HuH-7.5 (cell line): ENCODE data around the gene MET.
"Not testable (repeated sequence)": the region's sequence is repeated elsewhere in the genome, so short reads cannot be mapped to it uniquely, and the experiment has no call there.

Source experiments
- DNase-seq: peaks from one replicate; pipeline ENCODE4 v3.0.0; 2011; ENCODE audit warnings: low spot score

The MET gene

DNA sequence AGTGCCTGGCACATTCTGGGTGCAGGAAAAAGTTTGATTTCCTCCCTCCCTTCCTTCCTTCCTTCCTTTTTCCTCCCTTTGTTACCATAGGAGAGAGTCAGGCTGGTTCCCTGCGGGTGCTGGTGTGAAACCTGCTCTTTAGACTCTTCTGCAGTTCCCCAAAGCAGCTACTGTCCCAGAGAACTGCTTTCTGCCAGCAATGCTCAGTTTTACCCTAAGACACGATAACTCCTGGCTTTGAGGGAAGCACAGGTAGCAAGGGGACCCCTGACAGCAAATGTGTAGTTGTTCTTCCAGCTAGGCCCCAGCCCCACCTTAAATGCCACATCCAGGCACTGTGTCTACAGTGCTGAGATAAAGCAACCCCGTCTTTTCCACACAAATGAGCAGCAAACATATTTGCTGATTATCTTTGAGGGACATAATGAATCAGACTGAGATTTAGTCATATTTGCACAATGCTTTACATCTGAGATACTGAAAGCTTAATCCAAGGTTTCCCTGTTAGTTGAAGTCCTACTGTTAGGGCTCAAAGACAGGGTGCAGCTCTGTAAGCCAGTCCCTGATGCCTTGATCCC, 55.5 kb downstream of the MET start:
- no peak for DNase-seq

DNA sequence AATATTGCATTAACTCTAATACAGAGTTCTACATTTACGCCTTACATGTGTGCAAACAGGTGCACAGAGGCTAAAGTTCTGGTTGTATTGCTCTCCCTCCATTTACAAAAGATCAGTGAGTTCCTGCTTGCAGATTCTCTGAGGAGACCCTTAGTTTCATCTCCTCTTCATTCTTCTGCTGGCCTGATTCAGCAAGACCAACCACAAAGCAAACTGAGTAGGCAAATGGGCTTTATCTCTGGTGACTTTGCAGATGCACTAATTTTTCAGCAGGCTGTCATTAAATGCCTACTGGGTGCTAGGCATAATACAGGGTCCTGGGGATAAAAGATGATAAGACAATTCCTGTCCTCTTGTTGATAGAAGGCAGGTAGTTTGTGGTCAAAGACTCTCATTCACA, 56.4 kb downstream of the MET start:
- no peak for DNase-seq

DNA sequence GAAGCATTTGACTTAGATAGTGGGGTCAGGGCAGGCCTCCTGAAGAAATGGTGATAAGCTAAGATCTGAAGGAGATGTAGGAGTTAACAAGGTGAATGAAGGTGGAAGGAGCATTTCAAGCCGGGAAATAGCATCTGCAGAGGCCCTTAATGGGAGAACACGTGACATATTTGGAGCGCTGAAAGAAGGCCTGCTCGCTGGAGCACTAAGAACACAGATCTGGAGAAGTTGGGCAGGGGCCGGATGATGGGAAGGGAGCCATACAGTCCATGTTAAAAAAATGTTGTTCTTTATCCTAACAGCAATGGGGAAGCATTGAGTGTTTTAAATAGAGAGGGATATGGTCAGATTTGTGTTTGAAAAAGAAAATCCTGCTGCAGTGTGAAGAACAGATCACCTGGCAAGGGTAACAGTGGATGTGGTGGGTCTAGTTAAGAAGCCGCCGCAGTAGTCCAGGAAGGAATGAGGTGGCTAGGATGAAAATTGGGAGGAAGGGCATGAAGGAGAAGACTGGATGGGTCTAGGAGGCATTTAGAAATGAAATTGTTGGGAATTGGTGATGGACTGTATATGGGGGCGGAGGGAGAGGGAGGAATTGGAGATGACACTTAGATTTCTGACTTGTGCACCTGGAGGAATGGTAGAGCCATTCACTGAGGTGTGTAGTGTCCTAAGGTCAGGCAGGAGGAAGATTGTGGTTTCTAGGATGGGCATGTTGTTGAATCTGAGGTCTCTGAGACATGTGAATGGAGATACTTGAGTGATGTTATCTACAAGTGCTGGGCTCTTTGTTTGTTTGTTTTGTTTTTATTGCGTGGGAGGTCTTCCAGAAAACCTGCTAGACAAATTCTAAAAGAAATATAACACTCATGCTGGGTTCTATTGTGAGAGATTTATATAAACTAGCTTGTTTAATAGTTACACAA, 58.4 kb downstream of the MET start:
- DNase-seq = no peak

DNA sequence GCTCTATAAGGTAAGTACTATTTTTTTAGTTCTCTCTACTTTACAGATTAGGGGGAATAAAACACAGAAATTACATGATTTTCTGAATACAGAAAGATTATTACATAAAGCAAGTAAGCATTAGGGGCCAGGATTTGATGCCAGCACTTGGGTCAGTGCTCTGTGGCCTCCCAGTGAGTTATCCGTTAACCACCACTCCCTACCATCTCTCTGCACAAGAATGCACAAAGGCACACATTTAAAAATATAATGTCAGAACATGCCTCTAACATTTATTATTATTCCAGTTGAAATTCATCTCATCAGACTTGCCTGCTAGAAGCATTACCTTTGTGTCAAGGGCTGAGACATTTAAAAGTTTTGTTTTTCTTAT, 59.0 kb downstream of the MET start:
- DNase-seq = no peak

DNA sequence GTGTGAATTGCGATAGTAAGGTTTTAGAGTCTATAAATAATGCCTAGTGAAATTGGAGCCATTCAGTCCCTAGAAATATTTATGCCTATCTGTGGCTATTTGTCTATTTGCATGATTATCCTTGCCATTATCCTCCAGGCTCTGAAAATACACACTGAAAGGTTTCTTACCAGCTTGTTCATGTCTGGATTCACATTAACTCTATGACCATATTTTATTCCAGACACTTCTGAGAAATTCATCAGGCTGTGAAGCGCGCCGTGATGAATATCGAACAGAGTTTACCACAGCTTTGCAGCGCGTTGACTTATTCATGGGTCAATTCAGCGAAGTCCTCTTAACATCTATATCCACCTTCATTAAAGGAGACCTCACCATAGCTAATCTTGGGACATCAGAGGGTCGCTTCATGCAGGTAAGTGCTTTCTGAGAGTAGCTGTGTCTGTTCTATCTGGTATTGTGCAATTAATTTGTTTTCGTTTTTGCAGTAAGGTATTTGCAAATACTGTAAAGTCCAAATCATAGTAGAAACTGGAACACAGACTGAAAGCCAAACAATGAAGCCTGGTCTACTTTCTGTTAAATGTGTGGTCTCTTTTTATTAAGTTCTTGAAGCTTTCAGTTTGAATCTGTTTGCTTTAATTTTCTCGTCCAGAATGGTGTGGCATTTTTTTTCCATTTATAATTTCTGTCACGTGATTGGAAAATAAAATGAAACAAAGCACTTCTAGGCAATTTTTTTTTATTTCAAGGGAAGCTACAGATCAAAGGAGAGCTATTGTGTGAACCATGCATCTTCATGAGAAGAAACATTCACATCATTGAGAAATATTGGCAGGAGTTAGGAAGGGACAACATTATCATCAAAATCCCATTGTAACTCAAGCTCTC, 59.7 kb downstream of the MET start:
- DNase-seq = no peak

DNA sequence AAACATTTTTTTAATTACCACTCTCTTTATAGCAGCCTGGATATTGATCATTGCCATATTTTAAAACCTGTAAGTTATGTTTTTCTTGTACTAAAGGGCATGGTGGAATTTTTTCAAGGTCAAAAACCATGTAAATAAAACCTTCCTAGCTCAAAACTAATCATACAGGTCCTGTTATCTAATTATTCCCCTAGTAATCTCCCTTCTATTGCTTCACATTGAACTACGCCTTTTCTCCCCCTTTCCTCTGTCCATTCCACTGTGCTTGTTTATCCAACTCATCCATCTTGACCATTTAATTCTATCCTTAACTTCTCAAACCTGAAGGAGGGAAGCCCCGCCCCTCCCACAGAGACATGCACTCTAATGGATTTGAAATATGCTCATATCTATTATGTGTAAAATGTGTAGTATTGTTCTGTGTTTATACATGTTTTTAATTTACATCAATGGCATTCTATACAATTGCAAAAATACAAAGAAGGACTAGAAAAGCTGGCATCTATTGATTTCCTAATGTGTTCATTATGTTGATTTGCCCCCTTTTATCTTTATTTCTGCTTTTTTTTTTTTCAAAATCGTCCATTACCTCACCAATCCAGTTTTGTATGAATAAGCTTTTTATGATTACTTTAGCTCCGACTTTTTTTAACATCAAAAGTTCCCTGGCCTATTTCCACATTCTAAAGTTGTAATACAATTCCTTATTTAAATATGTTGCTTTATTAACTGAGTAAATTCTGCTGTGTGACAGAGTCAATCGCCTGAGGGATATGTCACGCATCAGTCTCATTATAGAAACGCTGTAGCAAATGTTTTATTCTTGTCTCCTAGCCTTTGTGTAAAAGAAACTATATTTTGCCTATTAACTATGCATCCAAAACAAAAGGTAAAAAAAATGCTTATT, 61.0 kb downstream of the MET start:
- DNase-seq = no peak

DNA sequence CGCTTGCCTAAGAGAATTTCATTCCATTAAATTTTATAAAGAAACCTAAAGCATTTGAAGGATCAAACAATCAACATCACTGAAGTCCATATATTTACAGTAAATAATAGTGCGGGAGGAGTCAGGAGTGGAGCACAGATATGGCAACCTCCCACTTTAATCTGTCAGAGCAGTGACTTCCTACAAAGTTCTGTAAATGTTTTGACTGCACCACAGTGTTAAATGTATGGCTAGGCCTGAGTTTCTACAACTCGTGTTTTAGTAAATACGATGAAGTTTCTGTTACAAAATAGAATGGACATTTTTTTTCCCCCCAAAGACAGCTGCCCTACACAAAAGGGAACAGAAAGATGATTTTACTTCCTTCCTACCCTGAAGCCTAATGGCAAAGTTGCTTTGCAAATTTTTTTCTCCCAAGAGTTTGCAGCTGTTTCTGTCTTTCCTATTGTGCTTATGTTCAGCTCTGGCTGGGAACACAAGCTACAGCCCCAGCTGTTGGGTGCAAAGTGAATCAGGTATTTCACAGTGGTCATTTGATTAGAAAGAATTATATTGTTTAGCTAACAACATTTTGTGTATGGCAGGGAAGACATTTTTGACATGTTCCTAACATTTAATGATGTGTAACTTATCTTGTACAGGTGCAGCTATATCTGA, 62.1 kb downstream of the MET start:
- DNase-seq = no peak

DNA sequence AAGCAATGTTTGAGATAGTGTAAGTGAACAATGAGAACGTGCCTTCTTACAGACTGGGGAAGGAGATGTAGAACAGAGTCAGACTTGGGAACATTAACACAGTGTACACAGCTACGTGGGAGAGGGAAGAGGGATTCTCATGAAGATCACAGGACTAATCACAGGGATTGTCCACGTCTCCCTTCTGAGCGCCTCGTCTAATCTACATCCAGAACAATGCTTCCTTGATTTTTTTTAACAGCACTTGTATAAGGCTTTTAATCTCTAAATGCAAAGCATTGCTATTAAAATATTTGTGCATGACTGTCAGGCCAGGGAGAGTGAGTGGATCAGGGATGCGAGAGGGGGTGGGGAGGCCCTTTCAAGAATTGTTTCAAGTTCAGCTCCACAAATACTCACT, 62.7 kb downstream of the MET start:
- no peak for DNase-seq

DNA sequence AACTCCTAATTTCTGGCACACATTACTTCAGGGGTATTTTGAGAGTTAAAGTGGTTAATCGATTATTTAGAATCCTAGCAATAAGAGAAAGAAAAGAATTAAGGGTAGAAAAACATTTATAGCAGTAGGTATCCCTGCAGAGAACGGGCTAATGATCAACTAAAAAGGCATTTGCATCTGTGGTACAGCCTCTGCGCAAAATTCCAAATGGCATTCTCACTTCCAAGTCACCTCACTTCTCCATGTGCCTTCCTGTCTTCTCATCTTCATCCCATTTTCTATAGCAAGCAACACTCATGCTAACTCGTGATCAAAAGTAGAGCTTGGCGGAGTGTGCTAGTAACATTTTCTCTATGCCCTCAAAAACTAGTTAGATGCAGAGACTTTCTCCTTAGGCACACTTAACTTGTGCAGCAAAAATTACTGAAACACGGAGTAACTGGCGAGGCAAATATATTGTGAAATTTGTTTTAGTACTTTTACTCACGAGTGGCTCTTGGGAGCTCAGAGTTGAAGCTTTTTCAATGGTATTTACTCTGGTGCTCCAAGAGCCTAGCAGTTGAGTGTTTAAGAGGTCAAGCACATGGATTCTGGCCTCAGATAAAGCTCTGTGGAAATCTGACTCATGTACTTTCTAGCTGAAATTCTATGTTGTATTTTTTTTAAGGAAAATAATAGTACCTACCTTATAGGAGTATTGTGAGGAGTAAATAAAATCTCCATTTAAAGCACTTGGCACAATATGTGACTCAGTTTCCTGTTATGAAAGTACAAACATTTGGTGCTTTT, 65.1 kb downstream of the MET start:
- no peak for DNase-seq

DNA sequence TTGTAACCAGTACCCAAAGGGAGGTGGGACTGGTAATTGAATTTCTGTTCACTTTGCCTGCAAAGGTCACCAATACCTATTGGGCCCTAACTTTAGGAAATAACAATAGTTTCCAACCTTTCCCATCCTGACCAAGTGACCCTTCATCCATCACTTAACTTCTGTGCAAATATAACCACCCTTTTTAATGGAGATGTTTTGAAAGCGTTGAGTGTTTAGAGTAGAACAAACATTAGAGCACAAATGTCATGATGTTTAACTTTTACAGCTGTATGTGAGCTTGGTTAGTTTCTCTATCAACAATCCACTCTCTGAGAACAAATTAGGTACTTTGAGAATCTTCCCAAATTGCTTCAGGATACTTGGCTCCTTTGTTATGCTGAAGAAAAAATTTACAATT, 66.4 kb downstream of the MET start:
- DNase-seq = no peak

DNA sequence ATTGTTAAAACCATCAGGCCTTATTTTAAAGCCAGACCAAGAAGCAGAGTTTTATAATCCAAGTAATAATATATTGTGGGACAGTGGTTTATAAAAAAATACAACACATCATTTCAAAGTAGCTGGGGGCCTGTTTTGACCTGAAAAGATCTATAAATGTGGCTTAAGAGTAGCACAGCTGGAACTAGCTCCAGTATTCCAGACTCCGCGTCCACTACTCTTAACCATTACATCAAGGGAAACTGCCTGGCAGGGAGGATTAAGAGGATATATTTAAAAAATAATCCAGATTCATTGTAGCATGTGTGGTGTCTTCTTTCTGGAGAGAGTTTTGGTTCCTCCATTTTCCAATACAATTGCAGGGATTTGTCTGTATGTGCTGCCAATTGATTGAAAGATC, 67.3 kb downstream of the MET start:
- DNase-seq = no peak

DNA sequence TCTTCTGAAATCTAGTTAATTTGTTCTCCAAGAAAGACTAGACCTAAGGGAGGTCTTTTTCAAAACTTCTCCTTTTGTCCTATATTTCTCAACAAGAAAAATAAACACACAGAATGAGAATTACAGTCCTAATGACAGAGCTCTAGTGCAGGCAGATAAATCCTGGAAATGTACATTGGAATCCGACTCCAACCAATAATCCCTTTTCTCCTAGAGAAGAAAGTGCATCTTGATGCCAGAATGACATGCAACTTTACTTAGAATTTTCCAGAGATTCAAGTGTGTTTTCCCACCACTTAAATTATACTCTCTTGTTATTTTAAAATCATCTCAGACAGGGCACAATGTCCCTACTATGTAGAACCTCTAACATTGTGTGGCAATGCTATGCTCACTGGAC, 68.2 kb downstream of the MET start:
- no peak for DNase-seq

DNA sequence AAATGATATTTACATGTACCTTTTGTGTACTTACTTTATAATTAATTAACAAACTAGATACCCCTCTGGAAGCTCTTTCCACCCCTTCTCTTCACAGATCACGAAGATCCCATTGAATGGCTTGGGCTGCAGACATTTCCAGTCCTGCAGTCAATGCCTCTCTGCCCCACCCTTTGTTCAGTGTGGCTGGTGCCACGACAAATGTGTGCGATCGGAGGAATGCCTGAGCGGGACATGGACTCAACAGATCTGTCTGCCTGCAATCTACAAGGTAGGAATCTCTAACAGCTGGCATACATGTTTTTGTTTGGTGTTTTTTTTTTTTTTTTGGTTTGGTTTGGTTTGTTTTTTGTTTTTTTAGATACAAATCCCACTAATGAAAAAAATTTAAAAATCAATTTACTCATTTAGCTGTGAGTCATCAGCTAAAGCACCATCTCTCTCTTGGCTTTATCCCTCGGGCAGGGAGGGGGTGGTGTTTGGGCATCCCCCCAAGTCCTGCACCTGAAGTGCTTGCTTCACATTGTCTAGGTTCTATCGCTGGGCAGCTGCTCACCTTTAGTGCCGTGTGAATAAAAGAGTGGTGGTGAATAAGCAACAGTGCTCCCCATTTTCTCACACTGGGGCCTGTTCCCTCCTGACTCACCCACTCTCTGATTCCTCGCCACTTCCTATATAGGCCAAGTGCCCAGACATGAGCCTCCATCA, 68.9 kb downstream of the MET start:
- DNase-seq = no peak

DNA sequence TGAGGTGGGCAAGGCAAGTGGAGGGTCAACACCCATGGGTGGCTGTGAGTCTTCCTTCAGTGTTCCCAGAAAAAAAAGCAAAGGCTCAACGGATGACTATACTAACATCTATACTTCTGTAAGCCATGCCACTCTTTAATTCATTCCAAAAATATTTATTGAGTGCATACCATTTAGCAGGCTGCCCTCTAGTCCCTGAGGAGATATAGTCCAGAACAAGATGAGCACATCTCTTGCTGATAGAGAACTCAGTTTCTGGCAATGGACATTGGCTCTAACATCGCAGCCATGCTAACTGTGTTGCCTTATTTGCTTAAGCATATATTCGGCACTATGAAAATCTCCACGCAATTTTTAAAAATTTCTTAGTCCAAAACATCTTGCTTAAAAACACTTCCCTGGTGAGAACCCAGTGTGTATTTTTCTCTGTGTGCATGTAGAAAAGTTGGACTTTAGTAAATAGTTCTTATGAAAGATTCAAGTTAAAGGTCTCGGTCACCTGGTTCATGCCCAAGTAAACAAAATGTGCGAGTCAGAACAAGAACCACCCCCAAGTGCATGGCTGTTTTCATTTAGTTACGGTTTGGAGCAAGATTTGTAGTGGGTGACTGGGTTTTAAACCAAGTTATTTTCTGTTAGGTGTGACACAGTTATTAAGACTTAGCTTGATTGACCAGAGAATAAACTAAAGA, 69.8 kb downstream of the MET start:
- no peak for DNase-seq

DNA sequence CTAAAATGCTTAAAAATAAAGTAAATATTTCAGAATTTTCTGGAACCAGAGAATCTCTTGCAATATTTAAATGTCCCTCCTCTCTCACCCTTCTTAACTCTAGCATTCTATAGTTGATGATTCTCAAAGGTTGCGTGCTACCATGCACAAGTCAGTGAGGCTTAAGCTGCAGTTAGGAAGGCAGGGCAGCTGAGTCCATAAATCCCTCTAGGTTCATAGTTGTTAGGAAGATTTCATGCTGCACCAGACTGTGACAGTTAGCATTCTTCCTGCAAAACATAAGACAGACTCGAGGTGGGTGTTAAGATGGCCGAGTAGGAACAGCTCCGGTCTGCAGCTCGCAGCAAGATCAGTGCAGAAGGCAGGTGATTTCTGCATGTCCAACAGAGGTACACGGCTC, 70.6 kb downstream of the MET start:
- DNase-seq = no peak

DNA sequence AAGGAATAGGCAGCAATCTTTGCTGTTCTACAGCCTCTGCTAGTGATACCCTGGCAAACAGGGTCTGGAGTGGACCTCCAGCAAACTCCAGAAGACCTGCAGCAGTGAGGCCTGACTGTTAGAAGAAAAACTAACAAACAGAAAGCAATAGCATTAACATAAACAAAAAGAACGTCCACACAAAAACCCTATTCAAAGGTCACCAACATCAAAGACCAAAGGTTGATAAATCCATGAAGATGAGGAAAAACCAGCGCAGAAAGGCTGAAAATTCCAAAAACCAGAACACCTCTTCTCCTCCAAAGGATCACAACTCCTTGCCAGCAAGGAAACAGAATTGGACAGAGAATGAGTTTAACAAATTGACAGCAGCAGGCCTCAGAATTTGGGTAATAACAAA, 71.8 kb downstream of the MET start:
- DNase-seq = not testable (repeated sequence)

DNA sequence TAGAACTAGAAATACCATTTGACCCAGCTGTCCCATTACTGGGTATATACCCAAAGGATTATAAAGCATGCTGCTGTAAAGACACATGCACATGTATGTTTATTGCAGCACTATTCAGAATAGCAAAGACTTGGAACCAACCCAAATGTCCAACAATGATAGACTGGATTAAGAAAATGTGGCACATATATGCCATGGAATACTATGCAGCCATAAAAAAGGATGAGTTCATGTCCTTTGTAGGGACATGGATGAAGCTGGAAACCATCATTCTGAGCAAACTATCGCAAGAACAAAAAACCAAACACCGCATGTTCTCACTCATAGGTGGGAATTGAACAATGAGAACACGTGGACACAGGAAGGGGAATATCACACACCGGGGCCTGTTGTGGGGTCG, 74.4 kb downstream of the MET start:
- not testable (repeated sequence) for DNase-seq

DNA sequence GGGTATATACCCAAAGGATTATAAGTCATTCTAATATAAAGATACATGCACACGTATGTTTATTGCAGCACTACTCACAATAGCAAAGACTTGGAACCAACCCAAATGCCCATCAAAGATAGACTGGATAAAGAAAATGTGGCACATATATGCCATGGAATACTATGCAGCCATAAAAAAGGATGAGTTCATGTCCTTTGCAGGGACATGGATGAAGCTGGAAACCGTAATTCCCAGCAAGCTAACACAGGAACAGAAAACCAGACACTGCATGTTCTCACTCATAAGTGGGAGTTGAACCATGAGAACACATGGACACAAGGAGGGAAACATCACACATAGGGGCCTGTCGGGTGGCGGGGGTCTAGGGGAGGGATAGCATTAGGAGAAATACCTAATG, 79.1 kb downstream of the MET start:
- DNase-seq = not testable (repeated sequence)
